ENCODE results near the gene P2RX1.
"Not testable (repeated sequence)": the region's sequence is repeated elsewhere in the genome, so short reads cannot be mapped to it uniquely, and the experiment has no call there.

P2RX1 gene

DNA sequence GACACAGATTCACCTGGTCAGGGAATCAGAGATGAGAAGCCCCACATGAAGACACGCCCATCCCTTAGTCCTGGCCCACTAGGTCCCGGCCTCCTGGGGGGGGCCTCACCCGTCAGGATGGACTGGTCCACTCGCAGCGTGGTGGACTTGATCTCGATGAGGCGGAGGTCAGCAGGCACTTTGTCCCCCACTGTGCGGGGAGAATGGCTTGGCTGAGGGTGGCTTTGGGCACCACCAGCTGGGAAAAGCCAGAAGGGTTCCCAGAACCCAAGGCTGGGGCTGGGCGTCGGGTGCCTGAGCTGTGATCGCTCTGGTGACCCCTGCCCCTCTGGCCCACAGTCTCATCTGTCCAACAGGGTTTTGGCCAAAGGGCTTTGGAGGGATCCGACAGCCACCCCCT, 34.3 kb upstream of the P2RX1 start:
- H3K27me3 ChIP-seq (replicated peaks; ENCODE audit: control insufficient read depth, insufficient read depth, low read length) = no peaks in the 10 kb centered on the region
- no peak overlapping the region for H3K9ac ChIP-seq (ENCODE audit: low read length)
- no peak for DNase-seq (ENCODE audit: low read depth)
- no peaks in the 10 kb centered on the region for H3K4me1 ChIP-seq (ENCODE audit: control insufficient read depth, insufficient read depth, low read length)
- H3K4me3 ChIP-seq (ENCODE audit: low read length) = no peak overlapping the region
- H3K36me3 ChIP-seq (ENCODE audit: control insufficient read depth, insufficient read depth, low read length, severe bottlenecking) = no peaks in the 10 kb centered on the region
- H3K9me3 ChIP-seq (ENCODE audit: control insufficient read depth, low read length) = no peaks in the 10 kb centered on the region

DNA sequence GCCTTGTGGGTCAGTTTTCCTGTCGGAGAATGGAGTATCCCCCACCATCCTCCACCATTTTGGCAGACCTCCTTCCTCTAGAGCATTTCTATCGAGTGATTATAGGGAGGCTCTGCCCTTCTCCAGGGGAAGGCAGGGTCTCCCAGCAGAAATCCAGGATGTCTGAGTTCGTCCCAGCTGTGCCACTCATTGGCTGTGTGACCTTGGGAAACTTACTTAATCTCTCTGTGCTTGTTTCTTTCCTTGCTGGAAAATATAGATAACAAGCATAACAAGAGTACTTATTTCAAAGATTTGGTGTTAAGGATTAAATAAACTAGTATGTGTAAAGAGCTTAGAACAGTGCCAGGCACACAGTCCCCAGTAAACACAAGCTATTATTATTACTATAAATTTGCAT, 33.2 kb upstream of the P2RX1 start:
- Histone ChIP-seq H3K27me3 (replicated peaks; ENCODE audit: control insufficient read depth, insufficient read depth, low read length) (peaks cover under 1% of the 10 kb centered on the region), H3K9me3 (ENCODE audit: control insufficient read depth, low read length) (no peaks in the 10 kb centered on the region), H3K4me3 (ENCODE audit: low read length) (no peak overlapping the region), H3K9ac (ENCODE audit: low read length) (no peak overlapping the region), H3K4me1 (ENCODE audit: control insufficient read depth, insufficient read depth, low read length) (peaks cover 2% of the 10 kb centered on the region), H3K36me3 (ENCODE audit: control insufficient read depth, insufficient read depth, low read length, severe bottlenecking) (no peaks in the 10 kb centered on the region)
- DNase-seq (ENCODE audit: low read depth) = no peak

DNA sequence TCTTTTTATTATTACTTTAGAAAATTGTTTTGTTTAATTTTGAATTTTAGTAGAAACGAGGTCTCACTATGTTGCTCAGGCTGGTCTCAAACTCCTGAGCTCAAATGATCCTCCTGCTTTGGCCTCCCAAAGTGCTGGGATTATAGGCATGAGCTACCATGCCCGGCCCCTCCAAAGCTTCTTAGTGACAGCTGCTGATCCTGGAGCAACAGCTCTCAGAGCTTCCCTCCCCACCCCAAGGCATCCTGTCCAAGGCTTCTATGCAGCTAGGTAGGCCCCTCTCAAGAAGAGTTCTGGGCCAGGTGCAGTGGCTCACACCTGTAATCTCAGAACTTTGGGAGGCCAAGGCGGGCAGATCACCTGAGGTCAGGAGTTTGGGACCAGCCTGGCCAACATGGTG, 32.3 kb upstream of the P2RX1 start:
- not testable (repeated sequence) for H3K36me3 ChIP-seq (ENCODE audit: control insufficient read depth, insufficient read depth, low read length, severe bottlenecking); H3K27me3 ChIP-seq (replicated peaks; ENCODE audit: control insufficient read depth, insufficient read depth, low read length); H3K9ac ChIP-seq (ENCODE audit: low read length); H3K4me3 ChIP-seq (ENCODE audit: low read length); DNase-seq (ENCODE audit: low read depth); H3K9me3 ChIP-seq (ENCODE audit: control insufficient read depth, low read length); H3K4me1 ChIP-seq (ENCODE audit: control insufficient read depth, insufficient read depth, low read length)

DNA sequence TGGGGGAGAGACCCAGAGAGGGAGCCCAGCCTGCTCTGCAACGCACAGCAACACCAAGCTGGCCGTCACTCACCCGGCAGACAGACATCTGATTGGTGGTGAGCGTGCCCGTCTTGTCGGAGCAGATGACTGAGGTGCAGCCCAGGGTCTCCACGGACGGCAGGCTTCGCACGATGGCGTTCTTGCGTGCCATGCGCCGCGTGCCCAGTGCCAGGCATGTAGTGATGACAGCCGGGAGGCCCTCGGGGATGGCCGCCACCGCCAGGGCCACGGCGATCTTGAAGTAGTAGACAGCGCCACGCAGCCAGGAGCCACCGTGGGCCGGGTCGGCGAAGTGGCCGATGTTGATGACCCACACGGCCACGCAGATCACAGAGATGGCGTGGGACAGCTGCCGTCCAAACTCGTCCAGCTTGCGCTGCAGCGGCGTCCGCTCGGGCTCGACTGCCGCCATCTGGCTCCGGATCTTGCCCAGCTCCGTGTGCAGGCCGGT, 31.1 kb upstream of the P2RX1 start:
- no peak overlapping the region for H3K4me3 ChIP-seq (ENCODE audit: low read length)
- H3K9ac ChIP-seq (ENCODE audit: low read length) = no peak overlapping the region
- DNase-seq (ENCODE audit: low read depth) = no peak
- peaks cover 10% of the 10 kb centered on the region for H3K27me3 ChIP-seq (replicated peaks; ENCODE audit: control insufficient read depth, insufficient read depth, low read length)
- H3K36me3 ChIP-seq (ENCODE audit: control insufficient read depth, insufficient read depth, low read length, severe bottlenecking) = no peaks in the 10 kb centered on the region
- no peaks in the 10 kb centered on the region for H3K9me3 ChIP-seq (ENCODE audit: control insufficient read depth, low read length)
- H3K4me1 ChIP-seq (ENCODE audit: control insufficient read depth, insufficient read depth, low read length) = peaks cover 5% of the 10 kb centered on the region

DNA sequence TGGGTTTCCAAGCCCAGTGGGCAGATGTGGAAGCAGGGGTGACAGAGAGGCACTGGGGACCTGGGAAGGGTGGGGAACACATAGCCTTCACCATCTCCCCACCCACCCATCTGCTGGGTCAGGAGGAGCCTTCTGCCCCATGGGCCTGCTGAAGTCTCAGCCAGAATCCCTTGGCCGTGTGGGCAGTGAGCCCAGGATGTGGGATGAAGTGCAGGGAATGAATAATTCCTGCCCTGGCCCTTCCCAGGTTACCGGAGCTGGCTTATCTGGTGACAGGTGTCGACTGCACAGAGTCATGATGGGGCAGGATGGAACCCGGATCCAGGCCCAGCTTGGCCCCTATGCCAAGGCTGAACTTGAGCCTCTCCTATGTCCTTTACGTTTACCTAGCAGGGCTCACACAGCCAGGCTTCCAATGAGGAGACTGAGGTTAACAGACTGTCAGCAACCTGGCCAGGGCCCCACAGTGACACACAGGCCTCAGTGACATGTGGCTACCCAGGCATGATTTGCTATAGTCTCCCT, 30.5 kb upstream of the P2RX1 start:
- Histone ChIP-seq H3K9ac (ENCODE audit: low read length) (no peak overlapping the region), H3K4me1 (ENCODE audit: control insufficient read depth, insufficient read depth, low read length) (peaks cover 5% of the 10 kb centered on the region), H3K27me3 (replicated peaks; ENCODE audit: control insufficient read depth, insufficient read depth, low read length) (peaks cover 10% of the 10 kb centered on the region), H3K36me3 (ENCODE audit: control insufficient read depth, insufficient read depth, low read length, severe bottlenecking) (no peaks in the 10 kb centered on the region), H3K9me3 (ENCODE audit: control insufficient read depth, low read length) (no peaks in the 10 kb centered on the region), H3K4me3 (ENCODE audit: low read length) (no peak overlapping the region)
- no peak for DNase-seq (ENCODE audit: low read depth)

DNA sequence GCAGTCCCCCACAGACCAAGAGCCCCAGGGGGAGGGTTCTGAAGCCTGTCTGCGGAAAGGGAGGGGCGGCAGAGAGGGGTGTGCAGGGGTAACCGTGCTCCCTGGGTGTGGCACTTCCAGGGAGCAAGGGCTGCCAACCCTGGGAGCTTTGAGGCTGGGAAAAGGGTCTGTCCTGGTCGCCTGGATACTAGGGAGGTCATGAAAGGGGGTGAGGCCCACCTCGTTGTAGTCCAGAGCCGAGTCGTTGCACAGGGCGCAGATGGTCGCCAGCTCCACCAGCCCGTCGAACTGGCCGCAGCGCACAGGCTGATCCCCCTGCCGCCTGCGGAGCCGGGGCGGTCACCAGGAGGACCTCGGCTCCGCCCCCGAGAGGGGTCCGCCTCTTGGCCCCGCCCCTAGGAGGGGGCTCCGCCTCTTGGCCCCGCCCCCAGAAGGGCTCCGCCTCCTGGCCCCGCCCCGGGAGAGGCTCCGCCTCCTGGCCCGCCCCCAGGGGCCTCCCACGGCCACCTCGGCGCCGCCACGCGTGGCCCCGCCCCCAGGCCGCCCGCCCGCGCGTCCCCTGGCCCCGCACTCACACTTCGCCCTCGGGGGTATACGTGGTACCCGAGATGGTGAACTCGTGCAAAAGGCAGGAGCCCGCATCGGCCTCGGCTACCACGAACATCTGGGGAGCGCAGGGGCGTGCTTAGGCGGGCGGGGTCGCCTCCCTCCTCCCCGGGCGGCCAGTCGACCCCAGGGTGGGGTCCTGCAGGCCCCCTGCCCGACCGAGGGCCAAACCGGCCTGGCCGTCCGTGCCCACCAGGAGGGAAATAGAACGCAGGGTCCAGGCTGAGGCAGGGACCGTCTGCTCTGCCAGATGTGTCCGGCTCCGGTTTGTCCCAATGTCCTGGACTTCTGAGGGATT, 28.5 kb upstream of the P2RX1 start:
- Histone ChIP-seq H3K4me1 (ENCODE audit: control insufficient read depth, insufficient read depth, low read length) (peaks cover 5% of the 10 kb centered on the region), H3K4me3 (ENCODE audit: low read length) (peak overlapping the region; percentile 52), H3K9ac (ENCODE audit: low read length) (peak overlapping the region; percentile 29), H3K9me3 (ENCODE audit: control insufficient read depth, low read length) (no peaks in the 10 kb centered on the region), H3K36me3 (ENCODE audit: control insufficient read depth, insufficient read depth, low read length, severe bottlenecking) (no peaks in the 10 kb centered on the region), H3K27me3 (replicated peaks; ENCODE audit: control insufficient read depth, insufficient read depth, low read length) (peaks cover 10% of the 10 kb centered on the region)
- DNase-seq (ENCODE audit: low read depth) = peak; percentile 79

DNA sequence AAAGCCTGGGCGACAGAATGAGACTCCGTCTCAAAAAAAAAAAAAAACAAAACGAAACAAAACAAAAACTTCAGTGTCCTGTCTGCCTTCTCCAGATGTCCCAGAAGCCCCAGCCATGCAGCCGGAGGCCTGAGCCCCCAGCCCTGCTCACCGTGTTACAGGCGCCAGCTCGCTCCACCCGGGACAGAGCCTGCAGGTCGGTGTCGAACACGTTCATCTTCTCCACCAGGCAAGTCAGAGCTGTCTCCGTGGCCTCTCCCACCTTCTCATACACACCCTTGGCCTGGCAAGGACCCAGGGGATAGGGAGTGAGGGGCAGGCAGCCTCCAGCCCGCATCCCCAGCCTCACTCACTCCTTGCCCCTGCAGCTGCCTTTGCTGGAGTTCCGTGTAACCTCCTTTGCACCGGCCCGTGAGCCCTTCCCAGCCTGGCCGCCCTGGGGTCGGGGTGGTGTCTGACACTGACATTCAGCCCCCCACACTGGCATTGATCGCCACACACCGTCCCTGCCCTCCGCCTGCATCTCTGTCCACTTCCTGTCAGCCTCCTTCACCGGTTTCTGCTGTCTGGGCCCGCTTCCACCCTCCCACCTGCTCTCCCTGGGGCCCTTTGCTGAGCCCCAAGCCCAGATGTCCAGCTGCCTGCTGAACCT, 27.1 kb upstream of the P2RX1 start:
- Histone ChIP-seq H3K9ac (ENCODE audit: low read length) (no peak overlapping the region), H3K27me3 (replicated peaks; ENCODE audit: control insufficient read depth, insufficient read depth, low read length) (peaks cover 10% of the 10 kb centered on the region), H3K4me1 (ENCODE audit: control insufficient read depth, insufficient read depth, low read length) (peaks cover 5% of the 10 kb centered on the region), H3K4me3 (ENCODE audit: low read length) (no peak overlapping the region), H3K9me3 (ENCODE audit: control insufficient read depth, low read length) (no peaks in the 10 kb centered on the region), H3K36me3 (ENCODE audit: control insufficient read depth, insufficient read depth, low read length, severe bottlenecking) (no peaks in the 10 kb centered on the region)
- no peak for DNase-seq (ENCODE audit: low read depth)

DNA sequence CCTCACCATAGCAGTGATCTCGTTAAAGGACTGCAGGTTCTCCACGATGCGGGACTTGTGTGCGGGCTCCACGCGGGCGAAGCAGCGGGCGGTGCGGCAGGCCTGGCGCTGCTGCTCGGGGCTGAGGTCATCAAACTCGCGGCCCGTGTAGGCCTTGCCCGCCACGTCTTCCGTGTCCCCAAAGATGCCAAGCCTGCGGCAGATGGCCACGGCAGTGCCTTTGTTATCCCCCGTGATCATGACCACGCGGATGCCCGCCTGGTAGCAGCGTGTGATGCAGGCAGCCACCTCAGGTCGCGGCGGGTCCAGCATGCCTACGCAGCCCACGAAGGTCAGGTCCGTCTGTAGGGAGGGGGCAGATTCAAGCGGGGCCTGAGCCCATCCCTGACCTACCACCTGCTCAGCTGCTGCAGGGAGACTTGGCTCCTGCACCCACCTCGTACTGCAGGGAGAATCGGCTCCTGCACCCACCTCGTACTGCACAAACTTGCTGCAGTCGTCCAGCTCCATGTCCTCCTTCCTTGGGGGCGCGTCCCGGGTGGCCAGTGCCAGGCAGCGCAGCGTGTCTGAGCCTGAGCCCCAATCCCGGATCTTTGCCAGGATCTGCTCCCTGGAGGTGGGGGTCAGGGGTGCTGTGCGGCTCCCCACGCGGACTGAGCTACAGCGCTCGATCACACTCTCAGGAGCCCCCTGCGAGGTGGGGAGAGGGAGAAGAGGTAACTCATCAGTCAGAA, 24.9 kb upstream of the P2RX1 start:
- Histone ChIP-seq H3K36me3 (ENCODE audit: control insufficient read depth, insufficient read depth, low read length, severe bottlenecking) (no peaks in the 10 kb centered on the region), H3K9me3 (ENCODE audit: control insufficient read depth, low read length) (no peaks in the 10 kb centered on the region), H3K4me1 (ENCODE audit: control insufficient read depth, insufficient read depth, low read length) (peaks cover 5% of the 10 kb centered on the region), H3K4me3 (ENCODE audit: low read length) (no peak overlapping the region), H3K27me3 (replicated peaks; ENCODE audit: control insufficient read depth, insufficient read depth, low read length) (peaks cover 10% of the 10 kb centered on the region), H3K9ac (ENCODE audit: low read length) (no peak overlapping the region)
- no peak for DNase-seq (ENCODE audit: low read depth)

DNA sequence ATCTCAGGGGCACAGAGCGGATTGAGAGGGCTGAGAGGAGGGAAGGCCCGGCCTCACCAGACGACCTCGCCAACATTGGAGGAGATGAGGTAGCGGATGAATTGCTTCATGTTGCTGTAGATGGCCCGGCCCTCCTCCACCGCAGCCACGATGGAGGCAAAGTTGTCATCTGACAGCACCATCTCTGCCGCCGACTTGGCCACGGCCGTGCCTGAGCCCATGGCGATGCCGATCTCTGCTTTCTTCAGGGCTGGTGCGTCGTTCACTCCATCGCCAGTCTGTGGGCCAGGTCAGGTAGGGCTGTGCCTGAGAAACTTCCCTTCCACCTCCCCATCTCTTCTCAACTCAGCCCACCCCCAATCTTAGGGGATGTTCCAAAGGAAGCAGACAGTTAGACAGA, 21.1 kb upstream of the P2RX1 start:
- Histone ChIP-seq H3K9me3 (ENCODE audit: control insufficient read depth, low read length) (no peaks in the 10 kb centered on the region), H3K36me3 (ENCODE audit: control insufficient read depth, insufficient read depth, low read length, severe bottlenecking) (no peaks in the 10 kb centered on the region), H3K9ac (ENCODE audit: low read length) (no peak overlapping the region)

DNA sequence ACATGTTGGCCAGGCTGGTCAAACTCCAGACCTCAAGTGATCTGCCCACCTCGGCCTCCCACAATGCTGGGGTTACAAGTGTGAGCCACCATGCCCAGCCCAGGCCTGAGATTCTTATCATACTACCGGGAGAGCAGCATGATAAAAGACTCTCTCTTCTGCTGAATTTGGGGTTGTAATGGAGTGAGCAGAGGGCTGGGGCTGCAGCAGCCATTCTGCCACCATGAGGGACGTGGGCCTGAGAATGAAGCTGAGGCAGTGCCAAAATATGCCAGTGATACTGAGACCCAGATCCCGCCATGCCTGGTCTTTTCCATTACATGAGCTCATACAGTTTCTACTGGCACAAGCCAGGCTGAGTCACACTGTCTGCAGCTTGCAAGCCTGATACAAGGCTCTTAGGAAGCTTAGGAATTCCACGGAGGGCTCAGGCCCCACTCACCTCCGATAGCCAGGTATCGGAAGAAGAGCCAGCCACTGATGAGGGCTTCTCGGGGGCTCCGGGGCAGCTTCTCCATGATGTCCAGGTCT, 19.6 kb upstream of the P2RX1 start:
- Histone ChIP-seq H3K4me3 (ENCODE audit: low read length) (no peak overlapping the region), H3K9ac (ENCODE audit: low read length) (no peak overlapping the region)
- peak; percentile 27 for DNase-seq (ENCODE audit: low read depth)

More for the DNA sequence above, 21.1 kb upstream of the P2RX1 start:
- Histone ChIP-seq H3K4me3 (ENCODE audit: low read length) (no peak overlapping the region), H3K27me3 (replicated peaks; ENCODE audit: control insufficient read depth, insufficient read depth, low read length) (no peaks in the 10 kb centered on the region), H3K4me1 (ENCODE audit: control insufficient read depth, insufficient read depth, low read length) (no peaks in the 10 kb centered on the region)
- DNase-seq (ENCODE audit: low read depth) = no peak

DNA sequence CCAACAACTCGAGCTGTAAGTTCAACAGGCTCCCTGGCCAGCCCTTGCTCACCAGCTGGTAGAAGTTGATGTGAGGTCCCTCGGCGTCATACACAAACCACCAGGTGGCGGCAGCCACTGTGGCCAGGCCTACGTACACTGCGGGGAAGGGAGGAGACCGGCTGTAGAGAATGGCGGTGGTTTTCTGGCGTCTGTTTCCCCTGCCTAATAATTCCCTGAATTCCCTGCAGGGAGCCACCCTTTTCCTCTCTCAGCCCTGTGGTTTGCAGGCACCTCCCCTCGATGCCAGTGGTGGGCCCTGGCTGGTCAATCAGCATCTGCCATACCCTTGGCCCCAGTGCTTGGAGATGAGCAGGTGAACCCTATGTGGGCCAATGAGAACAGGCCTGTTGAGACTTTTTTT, 18.9 kb upstream of the P2RX1 start:
- no peaks in the 10 kb centered on the region for H3K27me3 ChIP-seq (replicated peaks; ENCODE audit: control insufficient read depth, insufficient read depth, low read length)
- H3K9ac ChIP-seq (ENCODE audit: low read length) = no peak overlapping the region
- H3K9me3 ChIP-seq (ENCODE audit: control insufficient read depth, low read length) = no peaks in the 10 kb centered on the region
- no peak overlapping the region for H3K4me3 ChIP-seq (ENCODE audit: low read length)
- H3K36me3 ChIP-seq (ENCODE audit: control insufficient read depth, insufficient read depth, low read length, severe bottlenecking) = no peaks in the 10 kb centered on the region
- DNase-seq (ENCODE audit: low read depth) = peak; percentile 21
- H3K4me1 ChIP-seq (ENCODE audit: control insufficient read depth, insufficient read depth, low read length) = no peaks in the 10 kb centered on the region

More for the DNA sequence above, 19.6 kb upstream of the P2RX1 start:
- Histone ChIP-seq H3K36me3 (ENCODE audit: control insufficient read depth, insufficient read depth, low read length, severe bottlenecking) (no peaks in the 10 kb centered on the region), H3K27me3 (replicated peaks; ENCODE audit: control insufficient read depth, insufficient read depth, low read length) (no peaks in the 10 kb centered on the region), H3K9me3 (ENCODE audit: control insufficient read depth, low read length) (no peaks in the 10 kb centered on the region), H3K4me1 (ENCODE audit: control insufficient read depth, insufficient read depth, low read length) (no peaks in the 10 kb centered on the region)
